GM21786 (cell line): ENCODE results near the gene LUC7L.
"Not testable (repeated sequence)": the region's sequence is repeated elsewhere in the genome, so short reads cannot be mapped to it uniquely, and the experiment has no call there.

Experiments used
- ATAC-seq: cut with Tn5 transposase; IDR thresholded peaks from one replicate; pipeline ENCODE4 v1.9.1; 2021; ENCODE audit not compliant: unreplicated experiment

Gene LUC7L

GRCh38 chr16:228852-229730 is at the start of gene LUC7L:
LUC7L (minus strand) TSS chr16:229449; CDS start chr16:229339, 110 bp downstream.
- peak; percentile 81 for ATAC-seq

GRCh38 chr16:278863-279366 is 49.7 kb upstream of the LUC7L start:
- ATAC-seq = no peak

- ATAC-seq = no peak
Observed at GRCh38 chr16:276426-277077, 47.3 kb upstream of the LUC7L start.

GRCh38 chr16:275786-276232 is 46.6 kb upstream of the LUC7L start, which contains the start of gene RGS11:
RGS11 (minus strand) TSS chr16:275944; CDS start chr16:275911, 33 bp downstream.
- ATAC-seq = no peak

- no peak for ATAC-seq
Observed at GRCh38 chr16:275041-275641, 45.9 kb upstream of the LUC7L start.

GRCh38 chr16:273547-274421 is 44.5 kb upstream of the LUC7L start:
- ATAC-seq = no peak

- no peak for ATAC-seq
Observed at GRCh38 chr16:272633-273546, 43.6 kb upstream of the LUC7L start.

GRCh38 chr16:270381-271255 is 41.4 kb upstream of the LUC7L start:
- ATAC-seq = no peak

- no peak for ATAC-seq
Observed at GRCh38 chr16:269061-269796, 40.0 kb upstream of the LUC7L start.

GRCh38 chr16:268141-269053 is 39.1 kb upstream of the LUC7L start:
- ATAC-seq = no peak

GRCh38 chr16:267562-267961 is 38.3 kb upstream of the LUC7L start:
- ATAC-seq = not testable (repeated sequence)

GRCh38 chr16:266258-267164 is 37.3 kb upstream of the LUC7L start:
- no peak for ATAC-seq

GRCh38 chr16:265711-266110 is 36.5 kb upstream of the LUC7L start:
- no peak for ATAC-seq

- no peak for ATAC-seq
Observed at GRCh38 chr16:265002-265529, 35.8 kb upstream of the LUC7L start.

- no peak for ATAC-seq
Observed at GRCh38 chr16:264440-264951, 35.2 kb upstream of the LUC7L start.
